ENCODE measurements around the gene NRROS.

- TF ChIP-seq MAX (IDR thresholded peaks at IDR 0.05; ENCODE audit: low read depth, low read length): no peak
- no peak for TF ChIP-seq CTCF (IDR thresholded peaks at IDR 0.05; ENCODE audit: low read depth, low read length)
- TF ChIP-seq POLR2A (IDR thresholded peaks at IDR 0.05; ENCODE audit: extremely low read depth, insufficient read length): no peak
Measured at GRCh38 chr3:196695849-196696226, 56.3 kb downstream of the NRROS start.

Data from NB4 (cell line).